DOHH2 (cell line): Measurements from ENCODE around the gene MACF1.

Source experiments
- H3F3A ChIP-seq: fragments of 200-600 bp; sonication (generic), shearing (Covaris generic); 2 replicates; pipeline ENCODE4 v1.6.0; 2016; ENCODE audit warnings: antibody characterized with exemption, mild to moderate bottlenecking; ENCODE audit not compliant: control insufficient read depth, insufficient read depth
- H3K27ac ChIP-seq: fragments of 200-600 bp; sonication (generic); 2 replicates; pipeline ENCODE4 v1.5.1; 2014; ENCODE audit warnings: low read depth, mild to moderate bottlenecking, low read length, moderate library complexity
- H3K27me3 ChIP-seq: fragments of 200-600 bp; sonication (generic); 2 replicates; pipeline ENCODE4 v1.6.1; 2014; ENCODE audit warnings: mild to moderate bottlenecking, low read length, mixed read lengths; ENCODE audit not compliant: control insufficient read depth
- H3K36me3 ChIP-seq: fragments of 200-600 bp; sonication (generic); 2 replicates; pipeline ENCODE4 v1.6.1; 2014; ENCODE audit warnings: mild to moderate bottlenecking, low read length, moderate library complexity, mixed read lengths; ENCODE audit not compliant: control insufficient read depth
- H3K4me1 ChIP-seq: fragments of 200-600 bp; sonication (generic); 2 replicates; pipeline ENCODE4 v1.6.1; 2014; ENCODE audit warnings: mild to moderate bottlenecking, low read length, mixed read lengths; ENCODE audit not compliant: control insufficient read depth
- H3K4me2 ChIP-seq: fragments of 200-600 bp; sonication (generic); 2 replicates; pipeline ENCODE4 v1.6.0; 2014; ENCODE audit warnings: mild to moderate bottlenecking, low read length, moderate library complexity
- H3K4me3 ChIP-seq: fragments of 200-600 bp; sonication (generic); 2 replicates; pipeline ENCODE4 v1.5.1; 2014; ENCODE audit warnings: mild to moderate bottlenecking, low read length, mixed read lengths
- H3K79me2 ChIP-seq: fragments of 200-600 bp; sonication (generic); 2 replicates; pipeline ENCODE4 v1.6.1; 2014; ENCODE audit warnings: mild to moderate bottlenecking, low read length, mixed read lengths; ENCODE audit not compliant: control insufficient read depth
- H3K9me2 ChIP-seq: fragments of 200-600 bp; sonication (generic); replicated peaks from 2 replicates; pipeline ENCODE4 v1.6.1; 2014; ENCODE audit warnings: mild to moderate bottlenecking, low read length, mixed read lengths; ENCODE audit not compliant: control insufficient read depth
- H3K9me3 ChIP-seq: fragments of 200-600 bp; sonication (generic); 2 replicates; pipeline ENCODE4 v1.6.1; 2014; ENCODE audit warnings: antibody characterized with exemption, low read length, mixed read lengths; ENCODE audit not compliant: control insufficient read depth, insufficient read depth
- H4K20me1 ChIP-seq: fragments of 200-600 bp; sonication (generic); 2 replicates; pipeline ENCODE4 v1.6.0; 2014; ENCODE audit warnings: low read depth, mild to moderate bottlenecking, antibody characterized with exemption, low read length, moderate library complexity; ENCODE audit not compliant: control insufficient read depth, insufficient read depth
- EZH2phosphoT487 ChIP-seq: fragments of 200-600 bp; sonication (generic); IDR thresholded peaks from 2 replicates; pipeline ENCODE4 v1.6.1; 2017; ENCODE audit warnings: borderline replicate concordance, mild to moderate bottlenecking, antibody characterized with exemption, low read length, moderate library complexity, mixed read lengths
- TF ChIP-seq, protein P1 (sequence below): fragments of 200-600 bp; sonication (generic); IDR thresholded peaks from one replicate; pipeline ENCODE4 v1.5.1; 2014; ENCODE audit warnings: antibody characterized with exemption, mild to moderate bottlenecking, low read depth, low read length; ENCODE audit not compliant: poor library complexity, severe bottlenecking

The MACF1 gene

DNA sequence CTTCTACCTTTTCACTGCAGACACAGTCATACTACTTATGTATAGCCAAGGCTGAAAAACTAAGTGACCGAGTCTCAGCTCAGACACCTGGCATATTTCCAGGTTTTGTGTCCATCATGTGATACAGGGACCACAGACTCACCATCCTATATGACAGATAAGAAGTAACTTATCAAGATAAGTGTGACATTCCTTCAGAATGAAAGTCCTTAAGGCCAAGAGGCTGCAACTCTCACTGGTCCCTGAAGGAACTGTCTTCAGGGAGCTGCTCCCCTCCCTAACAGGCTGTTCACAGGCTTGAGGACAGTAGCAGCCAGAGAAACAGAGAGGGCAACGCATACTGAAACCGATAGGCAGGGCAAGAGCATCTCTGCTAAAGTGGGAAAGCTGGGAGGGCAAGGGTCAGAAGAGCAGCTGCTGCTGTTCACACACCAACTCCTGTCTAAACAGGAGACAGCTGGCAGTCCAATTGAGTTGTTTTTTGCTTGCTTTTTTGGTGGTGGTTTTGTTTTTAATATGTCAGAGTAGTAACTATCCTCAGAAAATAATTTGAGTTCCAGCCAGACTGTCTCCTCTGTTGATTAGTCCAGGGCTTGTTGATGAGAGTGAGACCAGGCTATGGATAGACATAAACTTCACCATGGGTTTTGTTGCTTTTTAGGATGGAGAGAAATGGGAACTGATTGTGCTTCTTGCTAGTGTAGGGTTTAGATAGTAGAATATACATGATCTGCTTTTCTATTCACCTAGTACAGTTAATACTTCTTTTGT, 67.7 kb downstream of the MACF1 start:
- Histone ChIP-seq H3K9me2 (no peaks in the 10 kb centered on the region), H3K27ac (no peak overlapping the region), H3K4me3 (no peak overlapping the region), H3K79me2 (peaks cover 10% of the 10 kb centered on the region), H3K4me1 (peaks cover 42% of the 10 kb centered on the region), H3K9me3 (no peaks in the 10 kb centered on the region), H3K27me3 (peaks cover 4% of the 10 kb centered on the region; the same call in 1 of the 2 replicates), H3F3A (no peaks in the 10 kb centered on the region), H4K20me1 (peaks cover 2% of the 10 kb centered on the region; the same call in 1 of the 2 replicates), H3K4me2 (no peak overlapping the region), H3K36me3 (no peaks in the 10 kb centered on the region)
- no peak for TF ChIP-seq EZH2phosphoT487
- TF ChIP-seq, protein P1, sequence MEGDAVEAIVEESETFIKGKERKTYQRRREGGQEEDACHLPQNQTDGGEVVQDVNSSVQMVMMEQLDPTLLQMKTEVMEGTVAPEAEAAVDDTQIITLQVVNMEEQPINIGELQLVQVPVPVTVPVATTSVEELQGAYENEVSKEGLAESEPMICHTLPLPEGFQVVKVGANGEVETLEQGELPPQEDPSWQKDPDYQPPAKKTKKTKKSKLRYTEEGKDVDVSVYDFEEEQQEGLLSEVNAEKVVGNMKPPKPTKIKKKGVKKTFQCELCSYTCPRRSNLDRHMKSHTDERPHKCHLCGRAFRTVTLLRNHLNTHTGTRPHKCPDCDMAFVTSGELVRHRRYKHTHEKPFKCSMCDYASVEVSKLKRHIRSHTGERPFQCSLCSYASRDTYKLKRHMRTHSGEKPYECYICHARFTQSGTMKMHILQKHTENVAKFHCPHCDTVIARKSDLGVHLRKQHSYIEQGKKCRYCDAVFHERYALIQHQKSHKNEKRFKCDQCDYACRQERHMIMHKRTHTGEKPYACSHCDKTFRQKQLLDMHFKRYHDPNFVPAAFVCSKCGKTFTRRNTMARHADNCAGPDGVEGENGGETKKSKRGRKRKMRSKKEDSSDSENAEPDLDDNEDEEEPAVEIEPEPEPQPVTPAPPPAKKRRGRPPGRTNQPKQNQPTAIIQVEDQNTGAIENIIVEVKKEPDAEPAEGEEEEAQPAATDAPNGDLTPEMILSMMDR, result no peak

DNA sequence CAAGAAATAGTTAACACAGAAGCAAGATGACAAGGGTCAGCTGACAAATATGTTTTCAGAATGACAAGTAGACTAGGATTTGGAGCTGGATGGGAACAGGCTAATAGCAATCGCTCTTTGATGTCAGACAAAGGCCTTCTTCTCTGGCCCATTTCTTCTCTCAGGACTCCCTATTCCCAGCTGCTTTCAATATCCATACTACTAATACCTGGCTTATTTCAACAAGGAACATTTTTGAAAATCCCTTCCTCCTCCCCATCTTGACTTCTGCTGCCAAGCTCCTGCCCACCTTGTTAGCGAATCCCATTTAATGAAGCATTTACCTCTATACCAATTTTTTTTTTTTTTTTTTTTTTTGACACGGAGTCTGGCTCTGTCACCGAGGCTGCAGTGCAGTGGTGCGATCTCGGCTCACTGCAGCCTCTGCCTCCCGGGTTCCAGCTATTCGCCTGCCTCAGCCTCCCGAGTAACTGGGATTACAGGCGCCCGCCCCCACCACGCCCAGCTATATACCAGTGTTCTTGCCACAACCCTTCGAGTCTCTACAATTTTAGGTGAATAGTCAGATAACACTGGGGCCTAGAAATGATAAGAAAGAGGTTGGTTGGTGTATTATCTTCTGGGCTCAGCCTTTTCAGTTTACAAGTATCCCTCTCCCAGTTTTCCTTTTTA, 68.4 kb downstream of the MACF1 start:
- Histone ChIP-seq H3K4me2 (no peak overlapping the region), H3K27me3 (peaks cover 4% of the 10 kb centered on the region; the same call in 1 of the 2 replicates), H3K4me3 (no peak overlapping the region), H4K20me1 (peaks cover 2% of the 10 kb centered on the region; the same call in 1 of the 2 replicates), H3K4me1 (peaks cover 38% of the 10 kb centered on the region), H3K36me3 (no peaks in the 10 kb centered on the region), H3F3A (no peaks in the 10 kb centered on the region), H3K9me3 (no peaks in the 10 kb centered on the region), H3K27ac (no peak overlapping the region), H3K9me2 (no peaks in the 10 kb centered on the region), H3K79me2 (peaks cover 10% of the 10 kb centered on the region)
- TF ChIP-seq EZH2phosphoT487, result no peak
- TF ChIP-seq, protein P1, result no peak

DNA sequence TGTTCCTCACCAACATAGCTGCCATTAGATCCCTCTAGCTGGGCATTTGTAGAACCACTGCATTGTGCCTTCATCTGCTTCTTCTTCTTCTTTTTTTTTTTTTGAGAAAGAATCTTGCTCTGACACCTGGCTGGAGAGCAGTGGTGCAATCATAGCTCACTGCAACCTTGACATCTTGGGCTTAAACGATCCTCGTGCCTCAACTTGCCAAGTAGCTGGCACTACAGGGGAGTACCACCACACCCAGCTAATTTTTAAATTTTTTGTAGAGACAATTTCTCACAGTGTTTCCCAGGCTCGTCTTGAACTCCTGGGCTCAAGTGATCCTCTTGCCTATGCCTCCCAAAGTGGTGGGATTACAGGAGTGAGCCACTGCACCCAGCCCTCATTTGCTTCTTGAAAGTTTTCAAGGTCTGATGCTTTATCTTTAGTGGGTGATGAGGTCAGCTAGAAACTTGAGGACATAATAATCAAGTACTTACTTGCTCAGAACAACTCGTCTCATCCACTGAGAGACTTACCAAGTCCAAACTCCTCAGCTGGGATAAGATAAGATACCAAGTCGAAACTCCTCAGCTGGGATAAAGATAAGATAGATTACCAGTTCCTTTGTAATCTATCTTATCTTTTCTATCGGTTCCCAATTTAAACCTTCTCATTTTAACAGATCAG, 71.5 kb downstream of the MACF1 start:
- Histone ChIP-seq H3K79me2 (peaks cover 3% of the 10 kb centered on the region; the same call in 1 of the 2 replicates), H3K9me2 (no peaks in the 10 kb centered on the region), H3K4me3 (no peak overlapping the region), H3K27ac (no peak overlapping the region), H3K36me3 (no peaks in the 10 kb centered on the region), H3K4me2 (no peak overlapping the region), H3F3A (no peaks in the 10 kb centered on the region), H3K9me3 (no peaks in the 10 kb centered on the region), H4K20me1 (peaks cover 2% of the 10 kb centered on the region), H3K4me1 (peaks cover 8% of the 10 kb centered on the region), H3K27me3 (no peaks in the 10 kb centered on the region)
- no peak for TF ChIP-seq EZH2phosphoT487
